Coronary artery (tissue), 2 donors: ENCODE data around the gene DNAJC5.
A peak's percentile ranks its signal among the peaks of the same experiment; 100 is the strongest.

Experiments used
- DNase-seq: peaks from one replicate; pipeline ENCODE4 v3.0.0-alpha.2; 2017; ENCODE audit warnings: low spot score
- H3K27ac ChIP-seq, 2 donors: fragments of 200-600 bp; sonication (generic); one replicate each; pipeline ENCODE4 v1.5.1; 2016 to 2019
- H3K4me3 ChIP-seq: fragments of 200-600 bp; sonication (generic); 2 replicates; pipeline ENCODE4 v1.5.1; 2016; ENCODE audit warnings: mild to moderate bottlenecking, moderate library complexity
- CTCF ChIP-seq: fragments of 200-600 bp; sonication (generic); IDR thresholded peaks from one replicate; pipeline ENCODE4 v1.5.1; 2019; ENCODE audit warnings: antibody characterized with exemption

DNAJC5 gene

GRCh38 chr20:63979557-63980316, 84.8 kb downstream of the DNAJC5 start, which contains the start of gene SAMD10:
Gene SAMD10, minus strand, starts transcription at chr20:63979642. Its CDS starts 175 bp downstream, at chr20:63979467.
- peak; percentile 75 for DNase-seq
- Histone ChIP-seq H3K4me3 (peak within 1 kb of the TSS; percentile 100), H3K27ac (peak within 1 kb of the TSS in 1 of 2 donors; percentile 90)
- no peak for TF ChIP-seq CTCF

DNA sequence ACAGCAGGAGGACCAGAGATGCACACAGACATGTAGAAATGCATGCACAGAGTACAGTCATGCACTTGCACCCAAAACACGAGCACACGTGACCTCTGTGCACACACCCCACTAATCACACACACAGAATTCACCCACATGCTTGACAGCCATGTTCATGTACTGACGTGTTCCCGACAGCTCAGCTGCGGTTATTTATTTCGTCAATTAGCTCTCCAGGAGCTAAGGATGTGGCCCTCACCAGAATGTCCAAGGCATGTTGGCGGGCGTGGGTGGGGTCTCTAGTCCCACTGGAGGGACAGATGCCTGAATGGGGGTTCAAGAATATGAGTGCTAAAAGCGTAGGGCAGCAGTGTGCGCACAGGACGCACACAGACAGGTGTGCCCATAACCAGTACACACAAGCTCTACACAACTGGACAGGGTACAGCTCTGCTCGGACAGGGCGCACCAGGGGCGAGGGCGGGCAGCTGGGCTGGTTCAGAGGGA, 85.4 kb downstream of the DNAJC5 start:
- Histone ChIP-seq H3K4me3 (peak overlapping the region; percentile 100), H3K27ac (peak overlapping the region; percentile 73 to 90)
- TF ChIP-seq CTCF = no peak
- no peak for DNase-seq

DNA sequence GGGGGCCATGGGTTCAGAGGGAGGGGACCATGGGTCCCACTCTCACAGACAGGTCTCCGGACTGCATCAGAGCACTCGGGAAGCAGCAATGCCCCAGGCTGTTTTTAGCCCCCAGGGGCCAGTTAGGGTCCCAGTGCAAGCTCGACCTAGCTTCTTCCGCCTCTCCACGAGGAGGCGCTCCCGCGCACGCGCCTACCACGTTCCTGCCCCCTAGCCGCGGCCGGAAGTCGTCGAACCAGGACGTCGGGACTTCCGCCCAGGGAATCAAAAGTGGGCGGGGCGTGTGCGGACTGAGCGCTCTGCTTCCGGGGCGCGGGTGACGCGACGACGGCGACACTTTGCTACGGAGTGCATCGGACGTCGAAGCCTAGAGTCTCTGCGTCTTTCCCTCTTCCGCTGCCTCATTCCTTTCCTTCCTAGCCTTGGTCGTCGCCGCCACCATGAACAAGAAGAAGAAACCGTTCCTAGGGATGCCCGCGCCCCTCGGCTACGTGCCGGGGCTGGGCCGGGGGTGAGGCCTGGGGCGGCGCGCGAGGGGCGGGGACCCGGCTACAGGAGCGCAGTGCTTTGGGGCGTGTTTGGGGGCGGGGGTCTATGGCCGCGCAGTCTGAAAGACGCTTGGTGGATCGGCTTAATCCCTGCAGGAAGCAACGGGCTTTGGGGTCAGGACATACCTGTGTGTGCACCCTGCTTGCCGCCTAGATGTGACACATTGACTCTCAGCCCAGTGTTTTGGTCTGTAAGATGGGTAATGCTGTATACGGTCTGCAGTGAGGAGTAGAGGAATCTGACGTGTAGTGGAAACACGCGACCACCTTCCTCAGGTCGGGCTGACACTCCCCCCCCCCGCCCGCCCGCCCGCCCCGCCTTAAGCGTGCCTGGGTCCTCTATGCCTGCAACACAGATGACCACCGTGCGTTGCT, 86.1 kb downstream of the DNAJC5 start, which contains the start of gene PRPF6:
Gene PRPF6 (plus strand): TSS at position 327 of the 923 bp plus-strand sequence. CDS start 114 bp downstream, at position 441.
- Histone ChIP-seq H3K4me3 (peak within 1 kb of the TSS; percentile 100), H3K27ac (peak within 1 kb of the TSS; percentile 73 to 90)
- peak; percentile 95 for DNase-seq
- TF ChIP-seq CTCF = no peak

DNA sequence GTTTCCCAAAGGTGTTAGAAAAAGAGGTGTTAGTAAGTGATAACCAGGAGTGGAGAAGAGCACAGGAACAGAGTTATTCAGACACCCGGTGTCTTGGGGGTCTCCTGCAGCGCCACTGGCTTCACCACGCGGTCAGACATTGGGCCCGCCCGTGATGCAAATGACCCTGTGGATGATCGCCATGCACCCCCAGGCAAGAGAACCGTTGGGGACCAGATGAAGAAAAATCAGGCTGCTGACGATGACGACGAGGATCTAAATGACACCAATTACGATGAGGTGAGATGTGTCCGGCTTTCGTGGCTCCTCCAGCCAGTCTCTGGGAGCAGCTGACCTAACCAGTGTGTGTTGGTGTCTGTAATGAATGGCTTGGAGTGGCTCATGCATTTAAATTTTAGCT, 88.0 kb downstream of the DNAJC5 start:
- TF ChIP-seq CTCF = no peak
- H3K4me3 ChIP-seq = no peak overlapping the region
- no peak overlapping the region for H3K27ac ChIP-seq
- DNase-seq = no peak
